ENCODE results near the gene POLR3E.

DNA sequence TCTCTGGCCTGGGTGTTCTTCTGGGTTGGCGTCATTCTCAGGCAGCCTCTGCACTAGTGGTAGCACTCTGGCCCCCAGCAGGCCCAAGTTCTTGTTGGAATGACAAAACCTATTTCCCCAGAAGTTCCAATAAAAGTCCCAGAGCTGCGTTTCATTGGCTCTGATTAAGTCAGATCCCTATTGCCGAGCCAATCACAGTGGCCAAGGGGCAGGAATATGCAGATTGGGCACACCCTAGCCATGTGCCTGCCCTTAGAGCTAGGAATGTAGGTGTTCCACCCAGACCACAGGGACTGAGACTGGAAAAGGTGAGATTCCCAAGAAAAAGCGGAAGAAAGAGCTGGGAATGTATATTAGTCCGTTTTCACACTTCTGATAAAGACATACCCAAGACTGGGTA lies 44.9 kb upstream of the POLR3E start:
- TF ChIP-seq, protein P1, sequence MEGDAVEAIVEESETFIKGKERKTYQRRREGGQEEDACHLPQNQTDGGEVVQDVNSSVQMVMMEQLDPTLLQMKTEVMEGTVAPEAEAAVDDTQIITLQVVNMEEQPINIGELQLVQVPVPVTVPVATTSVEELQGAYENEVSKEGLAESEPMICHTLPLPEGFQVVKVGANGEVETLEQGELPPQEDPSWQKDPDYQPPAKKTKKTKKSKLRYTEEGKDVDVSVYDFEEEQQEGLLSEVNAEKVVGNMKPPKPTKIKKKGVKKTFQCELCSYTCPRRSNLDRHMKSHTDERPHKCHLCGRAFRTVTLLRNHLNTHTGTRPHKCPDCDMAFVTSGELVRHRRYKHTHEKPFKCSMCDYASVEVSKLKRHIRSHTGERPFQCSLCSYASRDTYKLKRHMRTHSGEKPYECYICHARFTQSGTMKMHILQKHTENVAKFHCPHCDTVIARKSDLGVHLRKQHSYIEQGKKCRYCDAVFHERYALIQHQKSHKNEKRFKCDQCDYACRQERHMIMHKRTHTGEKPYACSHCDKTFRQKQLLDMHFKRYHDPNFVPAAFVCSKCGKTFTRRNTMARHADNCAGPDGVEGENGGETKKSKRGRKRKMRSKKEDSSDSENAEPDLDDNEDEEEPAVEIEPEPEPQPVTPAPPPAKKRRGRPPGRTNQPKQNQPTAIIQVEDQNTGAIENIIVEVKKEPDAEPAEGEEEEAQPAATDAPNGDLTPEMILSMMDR (IDR thresholded peaks at IDR 0.05; ENCODE audit: poor library complexity), result no peak
- TF ChIP-seq EZH2phosphoT487 (IDR thresholded peaks at IDR 0.05; ENCODE audit: low read depth, severe bottlenecking, unreplicated experiment), result no peak
- TF ChIP-seq EZH2 (IDR thresholded peaks at IDR 0.05; ENCODE audit: borderline replicate concordance), result no peak
